ENCODE measurements around the gene NEK4.

DNA sequence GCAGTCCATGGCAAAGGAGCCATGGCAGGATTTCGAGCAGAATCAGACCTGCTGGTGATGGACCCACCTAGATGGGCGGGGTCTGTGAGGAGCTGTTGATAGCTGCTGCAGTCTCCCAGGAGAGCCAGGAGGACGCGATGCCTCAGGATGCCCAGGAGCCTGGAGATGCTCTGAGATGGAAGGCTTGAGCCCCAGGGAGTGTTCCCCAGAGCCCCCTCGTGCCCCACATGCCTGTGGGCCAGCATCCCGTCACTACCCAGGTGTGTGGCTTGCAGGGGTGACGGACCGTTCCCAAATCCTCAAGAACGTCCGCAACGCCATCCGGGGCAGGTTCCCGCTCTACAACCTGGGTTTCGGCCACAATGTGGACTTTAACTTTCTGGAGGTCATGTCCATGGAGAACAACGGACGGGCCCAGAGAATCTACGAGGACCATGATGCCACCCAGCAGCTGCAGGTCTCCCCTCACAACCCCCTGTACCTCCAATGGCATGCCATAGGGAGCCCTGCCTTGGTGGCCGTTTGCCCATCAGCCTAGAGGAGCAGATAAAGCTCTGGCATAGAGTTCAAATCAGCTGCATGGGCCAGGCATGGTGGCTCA is 13.4 kb upstream of the NEK4 start:
- TF ChIP-seq MAX (IDR thresholded peaks at IDR 0.05) (no peak), RAD21 (IDR thresholded peaks at IDR 0.05) (no peak), EGR1 (IDR thresholded peaks at IDR 0.05; ENCODE audit: low read depth in 2 of 2) (no peak), GABPA (IDR thresholded peaks at IDR 0.05 in 1 of 2, conservative IDR thresholded peaks at IDR 0.05 in 1 of 2) (no peak), FOXA1 (IDR thresholded peaks at IDR 0.05) (no peak), YY1 (IDR thresholded peaks at IDR 0.05) (no peak), RXRA (IDR thresholded peaks at IDR 0.05) (no peak), NR2F2 (IDR thresholded peaks at IDR 0.05) (no peak), TAF1 (conservative IDR thresholded peaks at IDR 0.05) (no peak)
- TF ChIP-seq, protein P1, sequence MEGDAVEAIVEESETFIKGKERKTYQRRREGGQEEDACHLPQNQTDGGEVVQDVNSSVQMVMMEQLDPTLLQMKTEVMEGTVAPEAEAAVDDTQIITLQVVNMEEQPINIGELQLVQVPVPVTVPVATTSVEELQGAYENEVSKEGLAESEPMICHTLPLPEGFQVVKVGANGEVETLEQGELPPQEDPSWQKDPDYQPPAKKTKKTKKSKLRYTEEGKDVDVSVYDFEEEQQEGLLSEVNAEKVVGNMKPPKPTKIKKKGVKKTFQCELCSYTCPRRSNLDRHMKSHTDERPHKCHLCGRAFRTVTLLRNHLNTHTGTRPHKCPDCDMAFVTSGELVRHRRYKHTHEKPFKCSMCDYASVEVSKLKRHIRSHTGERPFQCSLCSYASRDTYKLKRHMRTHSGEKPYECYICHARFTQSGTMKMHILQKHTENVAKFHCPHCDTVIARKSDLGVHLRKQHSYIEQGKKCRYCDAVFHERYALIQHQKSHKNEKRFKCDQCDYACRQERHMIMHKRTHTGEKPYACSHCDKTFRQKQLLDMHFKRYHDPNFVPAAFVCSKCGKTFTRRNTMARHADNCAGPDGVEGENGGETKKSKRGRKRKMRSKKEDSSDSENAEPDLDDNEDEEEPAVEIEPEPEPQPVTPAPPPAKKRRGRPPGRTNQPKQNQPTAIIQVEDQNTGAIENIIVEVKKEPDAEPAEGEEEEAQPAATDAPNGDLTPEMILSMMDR (IDR thresholded peaks at IDR 0.05; ENCODE audit: low read depth, low read length, missing input control) = no peak
- TF ChIP-seq, protein P2, sequence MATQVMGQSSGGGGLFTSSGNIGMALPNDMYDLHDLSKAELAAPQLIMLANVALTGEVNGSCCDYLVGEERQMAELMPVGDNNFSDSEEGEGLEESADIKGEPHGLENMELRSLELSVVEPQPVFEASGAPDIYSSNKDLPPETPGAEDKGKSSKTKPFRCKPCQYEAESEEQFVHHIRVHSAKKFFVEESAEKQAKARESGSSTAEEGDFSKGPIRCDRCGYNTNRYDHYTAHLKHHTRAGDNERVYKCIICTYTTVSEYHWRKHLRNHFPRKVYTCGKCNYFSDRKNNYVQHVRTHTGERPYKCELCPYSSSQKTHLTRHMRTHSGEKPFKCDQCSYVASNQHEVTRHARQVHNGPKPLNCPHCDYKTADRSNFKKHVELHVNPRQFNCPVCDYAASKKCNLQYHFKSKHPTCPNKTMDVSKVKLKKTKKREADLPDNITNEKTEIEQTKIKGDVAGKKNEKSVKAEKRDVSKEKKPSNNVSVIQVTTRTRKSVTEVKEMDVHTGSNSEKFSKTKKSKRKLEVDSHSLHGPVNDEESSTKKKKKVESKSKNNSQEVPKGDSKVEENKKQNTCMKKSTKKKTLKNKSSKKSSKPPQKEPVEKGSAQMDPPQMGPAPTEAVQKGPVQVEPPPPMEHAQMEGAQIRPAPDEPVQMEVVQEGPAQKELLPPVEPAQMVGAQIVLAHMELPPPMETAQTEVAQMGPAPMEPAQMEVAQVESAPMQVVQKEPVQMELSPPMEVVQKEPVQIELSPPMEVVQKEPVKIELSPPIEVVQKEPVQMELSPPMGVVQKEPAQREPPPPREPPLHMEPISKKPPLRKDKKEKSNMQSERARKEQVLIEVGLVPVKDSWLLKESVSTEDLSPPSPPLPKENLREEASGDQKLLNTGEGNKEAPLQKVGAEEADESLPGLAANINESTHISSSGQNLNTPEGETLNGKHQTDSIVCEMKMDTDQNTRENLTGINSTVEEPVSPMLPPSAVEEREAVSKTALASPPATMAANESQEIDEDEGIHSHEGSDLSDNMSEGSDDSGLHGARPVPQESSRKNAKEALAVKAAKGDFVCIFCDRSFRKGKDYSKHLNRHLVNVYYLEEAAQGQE (IDR thresholded peaks at IDR 0.05) = no peak
